ENCODE data around the gene UBQLN4.

The UBQLN4 gene

DNA sequence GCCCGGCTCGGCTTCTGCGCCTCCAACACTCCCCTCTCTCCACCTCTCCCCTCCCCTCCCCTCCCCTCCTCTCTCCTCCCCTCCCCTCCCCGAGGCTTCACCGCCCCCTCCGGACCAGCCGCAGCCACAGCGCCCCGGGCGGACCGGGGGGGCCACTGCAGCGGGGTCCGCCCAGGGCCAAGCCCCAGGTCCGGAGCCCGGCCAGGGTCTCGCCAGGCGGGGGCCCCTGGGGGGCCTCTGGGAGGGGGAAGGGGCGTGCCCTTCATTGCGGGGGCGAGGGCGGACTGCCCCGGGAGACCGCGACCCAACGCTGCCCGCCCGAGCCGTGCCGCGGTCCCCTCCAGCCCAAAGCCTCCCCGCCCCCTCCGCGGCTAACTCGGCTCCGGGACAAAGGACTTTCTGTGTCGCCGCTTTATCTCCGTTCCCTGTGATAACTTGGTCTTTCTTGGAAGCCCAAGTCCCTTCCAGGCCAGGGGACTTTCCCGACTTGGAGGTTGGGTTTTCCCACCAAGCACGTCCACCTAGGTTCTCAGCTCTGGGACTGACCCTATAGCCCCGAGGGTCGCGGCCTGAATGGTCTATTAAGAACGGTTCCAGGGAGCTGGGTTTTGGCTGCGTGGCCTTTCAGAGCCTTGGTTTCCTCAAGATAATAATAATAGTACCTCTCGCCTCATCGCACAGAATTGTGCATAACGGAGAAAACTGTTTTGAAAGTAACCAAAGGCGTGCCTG lies at the start of gene UBQLN4:
Gene UBQLN4 (minus strand): TSS at position 31 of the 732 bp plus-strand sequence. CDS start 97 bp downstream, outside the sequence.
- DNase-seq: peak; percentile 94

DNA sequence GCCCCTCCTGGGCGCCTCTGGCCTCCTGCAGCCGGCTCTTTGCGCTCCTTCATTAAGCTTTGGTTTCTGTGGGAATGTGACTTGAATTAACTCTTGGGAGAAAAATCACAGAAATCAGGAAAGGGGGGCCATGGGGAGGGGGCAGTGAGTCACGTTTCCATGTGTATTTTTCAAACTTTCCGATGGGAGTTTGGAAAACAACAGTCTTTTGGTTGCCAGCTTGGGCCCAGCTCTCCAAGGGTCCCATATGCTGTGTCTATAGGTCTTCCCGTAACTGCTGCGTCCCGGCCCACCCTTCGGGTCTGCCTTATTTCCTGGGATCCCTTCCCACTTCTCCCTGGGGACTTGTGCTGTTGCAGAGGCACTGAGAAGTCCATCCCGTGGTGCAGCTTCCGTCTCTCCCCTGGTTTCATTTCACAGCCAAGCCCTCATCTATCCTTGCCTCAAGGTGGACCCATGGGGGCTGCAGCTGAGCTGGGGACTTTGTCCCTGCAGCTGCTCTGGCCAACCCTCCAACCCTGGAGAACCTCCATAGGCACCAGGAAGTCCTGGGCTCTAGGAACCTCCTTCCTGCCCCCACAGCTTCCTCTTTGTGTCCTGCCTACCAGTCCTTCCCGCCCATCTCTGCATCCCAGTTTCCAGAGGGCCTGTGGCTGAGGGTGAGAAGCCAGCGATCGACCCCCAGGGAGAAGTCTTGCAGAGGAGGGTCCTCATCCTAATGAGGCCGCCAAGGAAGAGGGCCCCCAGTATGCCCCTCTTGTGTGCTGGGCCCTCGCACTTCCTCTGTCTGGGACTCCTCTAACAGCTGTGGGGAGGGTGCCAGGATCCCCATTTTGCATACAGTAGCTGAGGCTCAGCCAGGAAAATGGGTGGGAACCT lies 49.3 kb upstream of the UBQLN4 start:
- DNase-seq: peak; percentile 69

DNA sequence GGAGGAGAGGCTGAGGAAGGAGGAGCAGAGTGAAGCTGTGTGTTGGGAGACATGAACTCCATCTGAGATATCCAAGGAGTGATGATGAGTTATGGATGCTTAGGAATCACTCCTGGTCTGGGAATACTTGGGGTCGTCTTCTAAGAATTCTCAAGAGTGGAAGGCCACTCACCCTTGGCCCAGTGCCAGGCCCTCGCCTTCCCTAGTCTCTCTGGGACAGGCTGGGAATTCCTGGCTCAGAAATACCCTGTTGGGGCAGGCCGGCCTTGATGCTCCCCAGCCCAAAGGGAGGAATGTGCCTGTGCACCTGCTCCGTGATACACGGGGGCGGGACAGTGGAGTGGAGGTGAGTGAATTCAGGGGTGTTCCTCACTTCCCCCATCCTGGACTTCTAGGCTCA lies 48.3 kb upstream of the UBQLN4 start:
- no peak for DNase-seq

DNA sequence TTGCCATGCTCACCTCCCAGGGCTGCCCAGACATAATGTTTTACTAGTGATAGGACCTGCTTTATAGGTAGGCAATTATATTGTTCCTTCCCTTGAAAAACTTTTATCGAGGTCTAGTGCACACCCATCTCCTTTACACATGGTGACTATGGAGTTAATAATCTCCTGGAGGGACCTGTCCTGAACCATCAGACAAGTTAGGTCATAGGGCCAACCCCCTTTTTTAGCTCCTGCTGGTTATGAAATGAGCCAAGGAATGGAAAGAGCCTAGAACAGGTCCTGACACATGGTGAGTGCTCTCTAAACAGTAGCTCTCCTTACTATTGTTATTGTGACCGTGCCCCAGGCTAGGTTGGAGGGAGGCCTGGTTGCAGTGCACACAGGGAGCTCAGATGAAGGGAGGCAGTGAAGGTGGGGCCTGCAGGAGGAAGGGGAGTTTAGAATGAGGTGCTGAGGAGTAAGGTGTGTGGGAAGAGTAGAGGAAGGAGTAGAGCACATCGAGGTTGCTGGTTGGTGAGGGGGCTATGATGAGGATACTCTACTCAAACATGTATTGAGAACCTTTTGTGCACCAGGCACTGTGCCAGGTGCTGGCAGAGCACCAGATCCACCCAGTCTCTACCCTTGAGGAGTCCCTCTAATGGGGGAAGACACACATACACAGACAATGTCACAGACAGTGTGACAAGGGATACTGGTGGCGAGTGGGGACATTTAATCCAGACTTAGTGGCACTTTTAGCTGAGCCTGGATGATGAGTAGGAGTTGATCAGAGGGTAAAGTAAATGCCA lies 46.8 kb upstream of the UBQLN4 start:
- no peak for DNase-seq

DNA sequence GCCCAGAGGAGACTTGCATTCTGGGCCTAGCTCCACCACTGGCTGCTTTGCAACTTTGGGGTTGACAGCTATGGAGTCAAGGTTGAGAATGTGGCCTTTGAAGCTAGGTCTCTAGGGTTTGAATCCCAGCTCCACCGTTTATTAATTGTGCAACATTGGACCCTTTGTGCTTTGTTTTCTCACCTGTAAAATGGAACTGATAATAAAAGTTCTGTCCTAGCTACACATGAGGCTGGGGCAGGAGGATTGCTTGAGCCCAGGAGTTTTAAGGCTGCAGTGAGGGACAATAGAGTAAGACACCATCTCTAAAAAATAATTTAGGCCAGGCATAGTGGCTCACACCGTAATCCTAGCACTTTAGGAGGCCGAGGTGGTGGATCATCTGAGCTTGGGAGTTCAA lies 45.7 kb upstream of the UBQLN4 start:
- no peak for DNase-seq

DNA sequence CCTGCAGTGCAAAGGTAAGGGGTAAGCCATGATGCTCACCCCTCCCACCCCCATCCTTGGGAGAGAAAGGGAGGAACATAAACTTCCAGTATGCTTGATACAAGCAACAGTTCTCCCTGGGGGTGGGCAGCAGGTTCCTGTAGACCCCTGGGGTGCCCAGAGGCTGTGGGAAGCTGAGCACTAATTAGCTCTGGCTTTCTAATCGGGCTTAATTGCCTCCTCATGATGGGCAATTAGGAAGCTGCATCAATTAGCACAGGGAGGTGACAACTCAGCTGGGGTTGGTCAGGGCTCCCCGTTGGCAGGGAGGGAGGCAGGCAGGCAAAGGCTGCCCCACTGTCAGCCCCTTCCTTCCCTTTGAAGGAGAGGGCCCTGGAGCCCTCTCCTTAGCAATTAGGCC lies 45.2 kb upstream of the UBQLN4 start:
- DNase-seq: no peak

DNA sequence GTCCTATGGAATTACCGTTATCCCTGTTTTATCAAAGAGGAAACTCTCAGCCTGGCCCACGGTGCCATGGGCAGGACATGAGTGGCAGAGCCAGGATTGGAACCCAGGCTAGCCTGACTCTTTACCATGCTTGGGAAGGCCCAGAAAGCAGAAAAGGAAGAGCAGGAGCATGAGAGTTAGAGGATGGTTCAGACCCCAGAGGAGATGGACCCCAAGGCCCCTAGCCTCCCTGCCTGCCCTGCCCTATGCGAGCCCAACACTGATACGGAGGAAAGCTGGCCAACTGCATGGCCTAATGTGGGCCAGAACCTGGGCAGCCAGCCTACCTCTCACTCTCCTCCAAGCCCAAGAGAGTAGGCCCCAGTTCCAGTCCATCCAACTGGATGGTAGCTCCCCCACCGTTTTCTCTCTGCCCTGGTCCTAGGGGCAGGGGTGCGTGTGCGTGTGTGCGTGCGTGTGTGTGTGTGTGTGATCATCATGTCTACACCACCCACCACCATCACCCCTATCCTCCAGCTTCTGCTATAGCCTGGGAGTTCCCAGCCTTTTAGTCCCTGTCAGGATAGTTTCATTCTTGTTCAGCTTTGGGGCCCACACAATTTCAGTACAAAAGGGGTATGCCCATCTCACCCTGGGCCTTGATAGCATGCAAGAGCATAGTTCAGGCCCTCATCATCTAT lies 44.0 kb upstream of the UBQLN4 start:
- DNase-seq: no peak

DNA sequence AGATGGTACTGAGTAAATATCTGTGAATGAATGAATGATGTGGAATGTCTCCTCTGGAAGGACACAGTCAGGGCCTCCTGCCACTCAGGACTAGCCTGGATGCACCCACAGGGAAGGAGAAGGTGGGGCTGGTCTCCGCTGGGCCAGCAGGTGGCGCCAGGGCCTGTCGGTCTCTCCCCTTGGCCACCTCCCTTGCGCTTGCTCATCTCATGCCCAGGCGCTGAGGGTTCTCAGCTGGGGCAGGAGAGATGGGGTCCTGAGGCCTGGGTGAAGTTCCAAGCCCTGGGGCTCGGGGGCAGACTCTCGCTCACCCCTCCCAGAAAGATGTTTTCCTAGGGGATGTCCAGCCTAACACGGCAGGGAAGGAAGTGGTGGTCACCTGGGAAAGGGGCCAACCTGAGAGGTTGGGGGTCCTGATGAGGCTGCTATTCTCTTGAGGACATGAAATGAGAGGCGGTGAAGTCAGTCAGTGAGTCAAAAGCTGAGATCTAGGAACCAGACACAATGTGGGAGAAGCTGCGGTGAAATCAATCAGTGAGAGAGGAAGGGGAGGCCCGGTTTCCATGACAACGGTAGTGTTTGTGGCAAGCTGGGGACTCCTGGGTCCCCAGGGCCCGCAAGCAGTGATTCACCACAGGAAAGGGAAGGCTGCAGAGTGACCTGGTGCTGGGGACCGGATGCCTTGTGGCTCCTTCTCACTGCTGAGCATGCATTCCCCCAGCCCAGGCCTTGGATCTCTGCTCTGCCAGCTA lies 43.2 kb upstream of the UBQLN4 start:
- DNase-seq: peak; percentile 88

DNA sequence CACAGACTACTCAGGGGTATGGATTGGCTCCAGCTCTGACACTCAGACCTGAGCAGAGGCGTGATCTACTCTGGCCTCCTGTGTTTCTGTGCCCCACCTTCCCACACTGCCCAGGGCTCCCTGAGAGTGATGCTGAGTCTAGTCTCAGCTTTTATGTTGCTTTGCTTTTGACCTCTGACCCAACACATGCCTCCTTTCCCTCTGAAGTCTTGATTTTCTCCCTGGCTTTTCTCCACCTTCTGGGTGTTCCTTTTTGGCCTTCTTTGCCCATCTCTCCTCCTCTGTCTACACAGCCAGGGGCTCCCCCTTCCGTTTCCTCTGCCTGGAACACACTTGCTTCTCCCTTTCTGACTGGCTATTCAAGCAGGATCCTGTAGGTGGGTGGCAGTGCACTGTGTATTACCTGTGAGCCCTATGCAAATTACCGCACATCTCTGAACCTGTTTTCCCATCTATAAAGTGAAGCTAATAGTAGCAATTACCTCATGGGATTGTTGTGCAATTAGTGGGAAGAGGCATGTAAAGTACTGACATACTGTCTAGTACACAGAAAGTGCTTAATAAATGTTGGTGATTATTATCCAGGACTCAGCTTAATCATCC lies 42.4 kb upstream of the UBQLN4 start:
- no peak for DNase-seq

DNA sequence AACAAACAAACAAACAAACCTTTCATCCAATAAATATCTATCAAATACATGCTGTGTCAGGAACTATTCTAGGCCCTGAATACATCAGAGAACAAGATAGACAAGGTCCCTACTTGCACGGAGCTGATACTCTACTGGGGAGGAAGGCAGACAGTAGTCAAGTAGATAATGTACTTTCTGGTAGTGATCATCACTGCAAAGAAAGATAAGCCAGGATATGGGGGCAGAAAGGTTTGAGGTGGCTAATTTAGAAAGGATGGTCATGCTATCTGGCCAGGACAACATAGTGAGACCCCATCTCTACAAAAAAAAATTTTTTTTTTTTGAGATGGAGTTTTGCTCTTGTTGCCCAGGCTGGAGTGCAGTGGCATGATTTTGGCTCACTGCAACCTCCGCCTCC lies 38.0 kb upstream of the UBQLN4 start:
- no peak for DNase-seq

DNA sequence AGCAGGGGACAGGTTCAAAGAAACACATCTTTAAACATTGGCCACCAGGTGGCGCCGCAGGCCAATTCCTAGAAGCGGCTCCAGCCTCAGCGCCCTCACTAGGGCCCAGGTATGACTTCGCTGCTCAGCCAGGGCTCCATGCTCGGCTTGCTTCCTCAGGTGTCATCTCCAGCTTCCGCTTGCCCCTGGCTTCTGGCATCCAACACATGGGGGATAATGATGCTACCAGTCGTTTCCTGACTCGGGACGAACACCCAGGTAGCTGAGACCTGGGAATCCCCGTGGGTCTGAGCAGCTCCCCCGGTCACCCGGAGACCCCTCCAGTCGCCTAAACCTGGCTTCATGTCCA lies 37.2 kb upstream of the UBQLN4 start:
- DNase-seq: peak; percentile 93

DNA sequence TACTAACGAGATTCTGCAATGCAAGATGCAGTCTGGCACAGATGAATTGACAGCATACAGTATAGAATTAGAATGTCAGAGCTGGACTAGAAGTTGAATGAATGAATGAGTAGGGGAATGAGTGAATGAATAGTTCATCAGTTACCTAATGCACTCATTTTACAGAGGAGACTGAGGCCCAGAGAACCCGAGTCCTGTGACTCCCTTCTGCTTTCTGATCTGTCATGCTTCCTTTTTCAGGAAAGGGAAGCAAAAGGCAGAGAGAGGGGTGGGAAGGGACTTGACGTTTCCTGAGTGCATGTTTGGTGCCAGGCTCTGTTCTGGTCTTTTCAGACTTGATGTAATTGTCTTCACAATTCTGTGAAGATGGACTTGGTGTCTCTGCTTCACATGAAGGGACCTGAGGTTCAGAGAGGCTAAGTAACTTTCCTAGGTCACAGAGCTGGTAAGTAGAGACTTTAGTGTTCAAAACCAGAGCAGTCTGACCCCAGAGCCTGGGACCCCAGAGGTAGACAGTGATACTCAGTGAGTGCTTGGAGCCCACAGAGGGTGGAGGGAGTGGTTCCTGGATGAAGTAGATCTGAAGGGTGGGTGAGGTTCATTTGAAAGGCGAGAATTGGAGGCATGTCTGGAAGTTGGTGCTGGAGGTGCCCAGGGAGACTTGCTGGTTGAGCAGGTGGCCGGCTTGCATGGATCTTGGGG lies 36.7 kb upstream of the UBQLN4 start:
- no peak for DNase-seq

DNA sequence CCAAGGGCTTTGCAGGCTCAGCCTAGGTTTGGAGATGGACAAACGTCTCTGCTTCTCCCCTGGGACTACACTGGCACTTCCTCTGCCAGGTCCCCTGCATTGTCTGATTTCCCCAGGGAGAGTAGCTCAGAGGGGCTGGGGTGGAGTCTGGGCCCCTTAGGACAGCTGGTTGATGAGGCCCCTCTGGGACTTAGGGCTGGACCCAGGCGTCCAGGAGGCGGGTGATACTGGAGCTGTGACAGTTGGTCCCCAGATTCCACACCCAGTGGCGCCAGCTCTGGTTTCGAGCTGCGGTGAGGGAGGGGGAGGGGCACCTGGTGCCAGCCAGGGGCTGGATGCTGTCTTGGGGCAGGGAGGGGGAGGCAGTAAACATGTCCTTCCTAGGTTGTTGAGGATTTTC lies 36.1 kb upstream of the UBQLN4 start:
- no peak for DNase-seq

DNA sequence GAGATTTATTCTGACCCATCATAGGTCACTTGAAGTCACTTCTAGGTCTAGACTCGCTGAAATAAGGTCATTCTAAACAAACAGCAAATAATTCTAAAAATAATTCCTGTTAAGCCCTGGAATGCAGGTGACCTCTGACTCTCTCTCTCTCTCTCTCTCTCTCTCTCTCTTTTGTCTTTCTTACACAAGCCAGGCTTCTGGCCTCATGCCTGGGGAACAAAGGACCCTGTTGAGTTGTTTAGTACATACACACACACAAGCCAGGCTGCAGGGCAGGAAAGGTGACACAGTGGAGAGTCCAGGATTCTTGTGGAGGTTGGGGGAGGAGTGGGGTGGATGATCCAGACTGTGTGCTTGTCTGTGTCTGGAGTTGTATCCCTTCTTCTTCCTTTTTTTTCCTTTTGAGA lies 32.7 kb upstream of the UBQLN4 start:
- DNase-seq: peak; percentile 74

DNA sequence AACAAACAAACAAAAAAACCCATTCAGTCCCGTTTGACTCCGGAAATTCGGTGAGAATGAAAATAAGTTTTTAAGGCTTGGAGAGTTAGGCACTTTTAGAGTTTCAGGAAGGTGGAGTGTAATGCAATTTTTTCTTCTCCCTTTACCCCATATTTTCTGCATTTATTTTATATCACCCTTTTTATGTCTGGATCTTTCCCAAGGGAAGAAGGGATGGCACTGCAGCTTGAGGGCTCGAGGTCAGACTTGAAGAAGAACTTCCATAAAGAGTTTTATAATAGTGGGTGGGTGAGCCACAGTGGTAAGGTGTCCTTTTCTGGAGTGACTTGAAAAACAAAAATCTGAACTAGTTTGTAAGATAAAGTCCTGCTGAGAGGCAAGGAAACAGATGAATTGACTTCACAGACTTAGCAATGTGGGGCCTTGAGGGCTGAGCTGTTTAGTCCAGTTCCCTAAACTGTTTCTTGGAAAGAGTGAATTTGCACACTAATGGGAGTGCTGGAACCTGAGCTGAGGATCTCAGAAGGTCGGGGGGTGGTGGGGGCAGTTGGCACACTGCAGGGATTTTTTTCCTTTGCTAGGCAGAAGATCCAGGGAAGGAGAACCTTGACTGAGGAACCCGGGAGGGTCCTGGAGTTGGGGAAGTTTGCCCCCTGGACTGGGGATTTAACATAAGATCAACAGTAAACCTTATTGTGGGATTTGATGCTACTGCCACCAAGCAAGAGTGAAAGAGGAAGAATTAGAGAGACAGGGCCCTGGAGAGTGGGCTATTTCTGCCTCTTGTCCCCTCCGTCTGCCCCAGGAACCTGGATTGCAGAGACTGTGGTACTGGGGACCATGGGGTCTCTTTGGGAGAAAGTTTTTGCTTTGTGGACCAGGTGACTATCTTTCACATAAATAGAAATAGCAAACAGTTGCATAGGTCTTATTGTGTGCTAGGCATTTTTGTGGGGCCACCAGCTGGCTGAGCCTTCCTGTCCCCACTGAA lies 30.5 kb upstream of the UBQLN4 start:
- DNase-seq: no peak

DNA sequence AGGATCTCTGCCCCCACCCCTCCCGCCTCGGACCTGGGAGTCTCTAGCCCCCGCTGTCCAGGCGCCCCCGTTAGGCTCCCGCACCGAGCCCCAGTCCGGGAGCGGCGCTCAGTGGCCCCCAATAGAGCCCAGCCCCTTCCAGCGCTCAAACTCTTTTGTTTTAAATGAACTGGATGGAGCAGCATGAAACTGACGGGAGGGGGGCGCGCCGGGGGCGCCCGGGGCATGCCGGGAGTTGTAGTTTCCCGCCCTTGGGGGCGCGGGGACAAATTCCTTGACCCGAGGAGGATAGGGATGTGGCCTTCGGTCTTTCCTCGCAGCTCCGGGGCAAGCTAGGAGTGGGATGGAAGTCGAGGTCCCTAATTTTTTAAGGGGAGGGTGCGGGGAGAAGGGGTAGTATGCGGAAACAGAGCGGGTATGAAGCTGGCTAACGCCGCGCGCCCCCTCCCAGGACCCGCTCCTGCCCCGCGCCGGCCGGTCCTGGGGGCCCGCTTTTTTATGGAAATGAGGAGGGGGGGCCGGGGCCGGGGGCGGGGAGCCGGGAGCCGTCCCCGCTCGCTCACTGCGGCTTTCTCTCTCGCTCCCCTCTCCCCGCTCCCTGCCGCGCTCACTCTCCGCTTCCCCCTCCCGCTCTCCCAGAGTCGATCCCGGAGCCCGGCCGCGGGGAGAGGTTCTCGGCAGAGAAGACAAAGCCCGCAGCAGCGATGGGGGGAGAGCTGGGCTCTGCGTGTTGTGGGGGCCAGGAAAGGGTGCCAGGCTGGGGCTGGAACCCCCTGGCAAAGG lies 28.9 kb upstream of the UBQLN4 start, which contains the start of gene MEX3A:
Gene MEX3A (minus strand): TSS at position 157 of the 783 bp plus-strand sequence. CDS start 467 bp downstream, outside the sequence.
- DNase-seq: peak; percentile 98

DNA sequence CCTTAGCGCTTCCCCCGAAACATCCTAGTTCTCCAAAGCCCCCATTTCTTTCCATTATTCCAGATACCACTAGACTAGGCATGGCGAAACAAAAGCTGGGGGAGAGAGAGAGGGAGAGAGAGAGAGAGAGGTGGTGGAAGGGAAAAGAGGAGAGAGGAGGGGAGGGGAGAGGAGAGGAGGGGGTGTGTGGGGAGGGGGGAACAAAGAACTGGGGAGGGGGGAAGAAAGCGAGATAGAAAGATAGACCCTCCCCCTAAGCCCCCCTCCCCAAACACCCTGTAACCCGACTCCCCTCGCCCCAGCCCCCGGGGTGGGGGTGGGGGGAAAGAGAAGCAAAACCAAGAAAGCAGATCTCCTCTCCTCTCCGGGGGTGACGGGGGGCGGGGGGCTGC lies 28.3 kb upstream of the UBQLN4 start:
- peak; percentile 93 for DNase-seq

DNA sequence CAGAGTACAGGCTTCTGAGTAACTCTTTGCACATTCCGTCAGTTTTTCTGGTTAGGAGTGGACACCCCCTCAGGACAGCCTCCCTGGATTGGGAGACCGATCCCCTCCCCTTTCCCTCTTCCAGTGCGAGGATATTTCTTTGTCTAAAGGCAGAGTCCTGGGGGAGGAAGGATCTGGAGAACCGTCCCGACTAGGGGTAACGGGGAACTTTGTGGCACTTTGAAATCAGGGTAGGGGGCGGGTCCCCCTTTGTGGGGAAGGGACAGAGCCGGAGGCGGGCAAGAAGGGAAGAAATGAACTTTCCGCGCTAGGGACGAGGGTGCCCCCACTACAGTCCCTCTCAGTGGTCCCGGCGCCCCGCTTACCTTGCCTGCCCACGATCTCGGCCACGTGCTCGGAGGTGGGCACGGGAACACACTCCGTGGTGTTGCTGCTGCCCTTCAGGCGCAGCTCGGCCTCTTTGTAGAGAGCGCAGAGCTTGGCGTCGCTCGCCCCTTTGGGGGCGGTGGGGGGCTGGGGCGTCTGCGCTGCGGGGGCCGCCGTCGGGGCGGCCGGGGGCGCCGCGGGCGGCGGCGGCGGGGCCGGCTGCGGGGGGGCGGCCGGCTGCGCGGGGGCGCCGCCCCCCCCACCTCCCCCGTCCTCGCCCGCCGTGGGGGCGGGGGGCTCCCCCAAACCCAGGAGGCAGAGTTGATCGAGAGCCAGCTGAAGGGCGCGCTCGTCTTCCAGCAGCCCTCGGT lies 27.8 kb upstream of the UBQLN4 start:
- peak; percentile 71 for DNase-seq

All from eye (tissue), 1 donor.